ENCODE data around the gene MAVS. TPM values are rescaled to one million over a fixed set of nuclear protein-coding genes. Genes with fewer than 3 reads are reported as not detected.

MAVS gene
- total RNA-seq, 1 experiment from 2014 or later: 32.3 TPM

DNA sequence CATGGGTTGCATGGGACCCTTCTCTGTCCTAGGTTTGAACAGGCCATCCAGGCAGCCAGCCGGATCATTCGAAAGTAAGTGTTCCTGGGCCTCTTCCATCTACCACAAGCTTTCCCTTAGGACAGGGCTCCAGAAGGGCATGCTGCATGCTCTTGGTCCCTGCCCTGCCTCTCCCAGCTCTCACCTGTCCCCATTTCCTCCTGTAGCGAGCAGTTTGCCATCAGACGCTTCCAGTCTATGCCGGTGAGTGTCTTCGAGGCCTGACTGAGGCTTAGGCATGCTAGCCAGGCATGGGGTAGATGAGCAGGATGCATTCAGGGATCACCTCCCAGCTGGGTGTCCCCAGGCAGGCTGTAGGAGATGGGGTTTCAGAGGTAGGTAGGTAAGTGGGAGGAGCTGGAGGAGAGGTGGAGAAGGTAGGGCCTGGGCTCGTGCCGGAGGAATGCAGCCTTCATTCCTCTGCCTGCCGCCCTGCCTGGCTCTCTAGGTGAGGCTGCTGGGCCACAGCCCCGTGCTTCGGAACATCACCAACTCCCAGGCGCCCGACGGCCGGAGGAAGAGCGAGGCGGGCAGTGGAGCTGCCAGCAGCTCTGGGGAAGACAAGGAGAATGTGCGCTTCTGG is 46.3 kb upstream of the MAVS start:
- DNase-seq (ENCODE audit: low read depth, low spot score) (no peak), ATAC-seq (no peak)
- BruUV-seq (replicated peaks): no TSS peak
- no peaks in the 10 kb centered on the region for H3K9me3 ChIP-seq (ENCODE audit: control insufficient read depth, insufficient read depth, low read depth, low read length)
- intact Hi-C loops (cut with micrococcal nuclease; ENCODE audit: unreplicated experiment) (no loop called here), in situ Hi-C loops (cut with HindIII; ENCODE audit: low pct_unique_long_range_greater_than_20kb, low sequenced_read_pairs) (no loop called here)
- TF ChIP-seq SIN3A (IDR thresholded peaks at IDR 0.05; ENCODE audit: borderline replicate concordance, insufficient read depth, low read depth, low read length): no peak
- TF ChIP-seq, protein P1, sequence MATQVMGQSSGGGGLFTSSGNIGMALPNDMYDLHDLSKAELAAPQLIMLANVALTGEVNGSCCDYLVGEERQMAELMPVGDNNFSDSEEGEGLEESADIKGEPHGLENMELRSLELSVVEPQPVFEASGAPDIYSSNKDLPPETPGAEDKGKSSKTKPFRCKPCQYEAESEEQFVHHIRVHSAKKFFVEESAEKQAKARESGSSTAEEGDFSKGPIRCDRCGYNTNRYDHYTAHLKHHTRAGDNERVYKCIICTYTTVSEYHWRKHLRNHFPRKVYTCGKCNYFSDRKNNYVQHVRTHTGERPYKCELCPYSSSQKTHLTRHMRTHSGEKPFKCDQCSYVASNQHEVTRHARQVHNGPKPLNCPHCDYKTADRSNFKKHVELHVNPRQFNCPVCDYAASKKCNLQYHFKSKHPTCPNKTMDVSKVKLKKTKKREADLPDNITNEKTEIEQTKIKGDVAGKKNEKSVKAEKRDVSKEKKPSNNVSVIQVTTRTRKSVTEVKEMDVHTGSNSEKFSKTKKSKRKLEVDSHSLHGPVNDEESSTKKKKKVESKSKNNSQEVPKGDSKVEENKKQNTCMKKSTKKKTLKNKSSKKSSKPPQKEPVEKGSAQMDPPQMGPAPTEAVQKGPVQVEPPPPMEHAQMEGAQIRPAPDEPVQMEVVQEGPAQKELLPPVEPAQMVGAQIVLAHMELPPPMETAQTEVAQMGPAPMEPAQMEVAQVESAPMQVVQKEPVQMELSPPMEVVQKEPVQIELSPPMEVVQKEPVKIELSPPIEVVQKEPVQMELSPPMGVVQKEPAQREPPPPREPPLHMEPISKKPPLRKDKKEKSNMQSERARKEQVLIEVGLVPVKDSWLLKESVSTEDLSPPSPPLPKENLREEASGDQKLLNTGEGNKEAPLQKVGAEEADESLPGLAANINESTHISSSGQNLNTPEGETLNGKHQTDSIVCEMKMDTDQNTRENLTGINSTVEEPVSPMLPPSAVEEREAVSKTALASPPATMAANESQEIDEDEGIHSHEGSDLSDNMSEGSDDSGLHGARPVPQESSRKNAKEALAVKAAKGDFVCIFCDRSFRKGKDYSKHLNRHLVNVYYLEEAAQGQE (IDR thresholded peaks at IDR 0.05; ENCODE audit: insufficient read depth in 1 of 2, low read depth in 2 of 2, low read length in 1 of 2): no peak
- TF ChIP-seq TCF7L2 (IDR thresholded peaks at IDR 0.05; ENCODE audit: low read depth, low read length): no peak
- TF ChIP-seq POLR2AphosphoS5 (IDR thresholded peaks at IDR 0.05; ENCODE audit: low read depth, low read length): no peak
- CTCF ChIA-PET: no interaction called here
- POLR2A ChIA-PET: interaction anchor here (0.6 to 0.9 kb wide), 2 partner anchors 11 to 20 kb away, joined by 3 to 5 read pairs; partner anchors contain the start of gene AP5S1
- H3K4me3 ChIP-seq (ENCODE audit: low read depth in 2 of 2, low read length in 2 of 2): no peak overlapping the region
- H3K27ac ChIP-seq (ENCODE audit: low read length): no peak overlapping the region
- H3K36me3 ChIP-seq (ENCODE audit: control insufficient read depth, insufficient read depth, low read length): peaks cover 10% of the 10 kb centered on the region
- peaks cover 20% of the 10 kb centered on the region for H3K4me1 ChIP-seq (ENCODE audit: control insufficient read depth, insufficient read depth, low read length)
- H3K27me3 ChIP-seq (ENCODE audit: control insufficient read depth, insufficient read depth, low read length): no peaks in the 10 kb centered on the region

DNA sequence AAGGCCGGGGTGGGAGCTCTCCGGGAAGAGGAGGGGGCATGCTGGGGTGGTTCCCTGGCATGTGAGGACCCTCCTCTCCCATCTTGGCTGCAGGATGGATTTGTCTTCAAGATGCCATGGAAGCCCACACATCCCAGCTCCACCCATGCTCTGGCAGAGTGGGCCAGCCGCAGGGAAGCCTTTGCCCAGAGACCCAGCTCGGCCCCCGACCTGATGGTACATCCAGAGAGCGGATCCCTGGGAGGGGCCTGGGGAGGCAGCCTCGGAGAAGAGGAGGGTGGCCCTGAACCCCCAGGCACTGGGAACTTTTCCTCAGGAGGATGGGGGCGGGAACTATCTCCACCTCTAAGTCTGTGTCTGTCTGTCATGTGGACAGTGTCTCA is 45.8 kb upstream of the MAVS start:
- DNase-seq (ENCODE audit: low read depth, low spot score): no peak
- in situ Hi-C loops (cut with HindIII; ENCODE audit: low pct_unique_long_range_greater_than_20kb, low sequenced_read_pairs): no loop called here
- TF ChIP-seq TCF7L2 (IDR thresholded peaks at IDR 0.05; ENCODE audit: low read depth, low read length): no peak
- TF ChIP-seq, protein P1 (IDR thresholded peaks at IDR 0.05; ENCODE audit: insufficient read depth in 1 of 2, low read depth in 2 of 2, low read length in 1 of 2): no peak
- no peak for TF ChIP-seq POLR2AphosphoS5 (IDR thresholded peaks at IDR 0.05; ENCODE audit: low read depth, low read length)
- TF ChIP-seq, protein P2, sequence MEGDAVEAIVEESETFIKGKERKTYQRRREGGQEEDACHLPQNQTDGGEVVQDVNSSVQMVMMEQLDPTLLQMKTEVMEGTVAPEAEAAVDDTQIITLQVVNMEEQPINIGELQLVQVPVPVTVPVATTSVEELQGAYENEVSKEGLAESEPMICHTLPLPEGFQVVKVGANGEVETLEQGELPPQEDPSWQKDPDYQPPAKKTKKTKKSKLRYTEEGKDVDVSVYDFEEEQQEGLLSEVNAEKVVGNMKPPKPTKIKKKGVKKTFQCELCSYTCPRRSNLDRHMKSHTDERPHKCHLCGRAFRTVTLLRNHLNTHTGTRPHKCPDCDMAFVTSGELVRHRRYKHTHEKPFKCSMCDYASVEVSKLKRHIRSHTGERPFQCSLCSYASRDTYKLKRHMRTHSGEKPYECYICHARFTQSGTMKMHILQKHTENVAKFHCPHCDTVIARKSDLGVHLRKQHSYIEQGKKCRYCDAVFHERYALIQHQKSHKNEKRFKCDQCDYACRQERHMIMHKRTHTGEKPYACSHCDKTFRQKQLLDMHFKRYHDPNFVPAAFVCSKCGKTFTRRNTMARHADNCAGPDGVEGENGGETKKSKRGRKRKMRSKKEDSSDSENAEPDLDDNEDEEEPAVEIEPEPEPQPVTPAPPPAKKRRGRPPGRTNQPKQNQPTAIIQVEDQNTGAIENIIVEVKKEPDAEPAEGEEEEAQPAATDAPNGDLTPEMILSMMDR (IDR thresholded peaks at IDR 0.05): no peak
- TF ChIP-seq SIN3A (IDR thresholded peaks at IDR 0.05; ENCODE audit: borderline replicate concordance, insufficient read depth, low read depth, low read length): no peak
- H3K4me1 ChIP-seq (ENCODE audit: control insufficient read depth, insufficient read depth, low read length): peaks cover 24% of the 10 kb centered on the region
- H3K27ac ChIP-seq (ENCODE audit: low read length): no peak overlapping the region; the same call in 1 of the 2 replicates
- no TSS peak for BruUV-seq (replicated peaks)
- CTCF ChIA-PET: no interaction called here
- intact Hi-C loops (cut with micrococcal nuclease; ENCODE audit: unreplicated experiment): no loop called here
- no peaks in the 10 kb centered on the region for H3K9me3 ChIP-seq (ENCODE audit: control insufficient read depth, insufficient read depth, low read depth, low read length)
- ATAC-seq: no peak
- H3K36me3 ChIP-seq (ENCODE audit: control insufficient read depth, insufficient read depth, low read length): peaks cover 10% of the 10 kb centered on the region
- no peak overlapping the region for H3K4me3 ChIP-seq (ENCODE audit: low read depth in 2 of 2, low read length in 2 of 2)
- no peaks in the 10 kb centered on the region for H3K27me3 ChIP-seq (ENCODE audit: control insufficient read depth, insufficient read depth, low read length)
- POLR2A ChIA-PET: interaction anchor here (0.9 kb wide), 1 partner anchor 20 kb away, joined by 3 read pairs; the partner anchor contains the start of gene AP5S1

Measured in Panc1 (cell line).